ENCODE results near the gene LSM12.

DNA sequence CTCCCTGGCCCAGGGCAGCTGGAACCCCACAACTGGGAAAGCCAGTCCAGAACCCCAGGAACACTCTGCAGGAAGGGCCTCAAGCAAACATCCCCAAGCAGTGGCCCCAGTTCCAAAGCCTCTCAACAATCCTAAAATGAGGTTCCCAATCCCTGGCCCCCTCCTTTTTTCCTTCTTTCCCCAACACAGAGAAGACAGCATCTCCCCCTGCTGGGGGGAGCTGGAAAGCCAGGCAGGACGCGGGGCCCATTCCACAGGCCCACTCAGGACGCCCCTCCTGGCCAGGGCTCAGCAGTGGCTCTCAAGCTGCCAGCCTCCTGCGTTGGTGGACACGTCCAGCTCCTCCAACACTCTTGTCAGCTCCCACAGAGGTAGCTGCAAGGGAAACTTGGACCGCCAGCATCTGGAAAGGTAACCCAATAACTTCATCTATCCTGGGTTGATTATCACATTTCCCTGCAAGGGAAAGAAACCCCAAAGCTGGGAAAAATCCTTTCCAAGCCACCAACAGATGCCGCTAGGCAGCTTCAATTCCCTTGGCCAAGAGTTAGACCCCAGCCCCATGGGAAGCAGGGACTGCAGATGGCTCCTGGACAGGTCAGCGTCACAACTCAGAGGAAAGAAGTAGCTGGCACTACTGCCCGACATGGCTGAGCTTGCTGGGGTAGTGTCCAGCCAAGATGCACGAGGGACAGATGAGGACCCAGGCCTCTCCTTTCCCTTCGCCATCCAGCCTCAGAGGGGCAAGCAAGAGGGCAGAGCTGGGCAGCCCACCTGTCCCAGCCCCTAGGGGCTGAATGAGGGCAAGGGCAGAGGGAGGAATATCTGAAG, 49.3 kb upstream of the LSM12 start:
- TF ChIP-seq EZH2 (IDR thresholded peaks at IDR 0.05; ENCODE audit: borderline replicate concordance, low read depth, low read length, severe bottlenecking) (no peak), POLR2AphosphoS5 (IDR thresholded peaks at IDR 0.05; ENCODE audit: insufficient read depth, low read depth, low read length) (no peak), CTCF (IDR thresholded peaks at IDR 0.05; ENCODE audit: extremely low read depth in 1 of 2, insufficient read depth in 1 of 2, low read depth in 1 of 2, low read length in 2 of 2) (peak; percentile 86 to 89), JUN (IDR thresholded peaks at IDR 0.05; ENCODE audit: borderline replicate concordance, insufficient read depth, insufficient read length, low read depth) (no peak), POLR2A (IDR thresholded peaks at IDR 0.05; ENCODE audit: low read depth, low read length) (no peak), MYC (IDR thresholded peaks at IDR 0.05; ENCODE audit: low read depth, low read length) (no peak), MAX (IDR thresholded peaks at IDR 0.05; ENCODE audit: insufficient read depth, insufficient read length) (no peak)
